Neuronal stem cell (in vitro differentiated cells): ENCODE measurements around the gene CDSN.

Experiments used
- DNase-seq: peaks from one replicate; pipeline ENCODE4 v3.0.0-alpha.2; 2013; ENCODE audit warnings: low spot score
- H2AFZ ChIP-seq: one replicate; pipeline ENCODE4 v1.6.1; 2013; ENCODE audit warnings: mild to moderate bottlenecking, low read length, inconsistent platforms
- H2AK5ac ChIP-seq: 2 replicates; pipeline ENCODE4 v1.6.1; 2013; ENCODE audit warnings: low read depth, mild to moderate bottlenecking, inconsistent platforms, low read length, moderate library complexity, mixed read lengths
- H2BK120ac ChIP-seq: 2 replicates; pipeline ENCODE4 v1.6.1; 2013; ENCODE audit warnings: low read depth, mild to moderate bottlenecking, inconsistent platforms, low read length, moderate library complexity, mixed read lengths
- H2BK12ac ChIP-seq: one replicate; pipeline ENCODE4 v1.6.1; 2013; ENCODE audit warnings: low read length, inconsistent platforms
- H2BK15ac ChIP-seq: 2 replicates; pipeline ENCODE4 v1.6.1; 2013; ENCODE audit warnings: mild to moderate bottlenecking, low read length, inconsistent platforms, mixed read lengths
- H2BK5ac ChIP-seq: one replicate; pipeline ENCODE4 v1.6.1; 2013; ENCODE audit warnings: inconsistent platforms, mild to moderate bottlenecking, low read length, moderate library complexity
- H3K14ac ChIP-seq: one replicate; pipeline ENCODE4 v1.6.1; 2013; ENCODE audit warnings: low read length, inconsistent platforms
- H3K18ac ChIP-seq: 2 replicates; pipeline ENCODE4 v1.6.1; 2013; ENCODE audit warnings: low read length, inconsistent platforms
- H3K23ac ChIP-seq: 2 replicates; pipeline ENCODE4 v1.6.1; 2013; ENCODE audit warnings: low read depth, mild to moderate bottlenecking, mixed read lengths, low read length, inconsistent platforms; ENCODE audit not compliant: poor library complexity
- H3K27ac ChIP-seq: replicated peaks from 3 replicates; pipeline ENCODE4 v1.5.1; 2013; ENCODE audit warnings: low read length, inconsistent platforms
- H3K27me3 ChIP-seq, 3 experiments: 2 replicates each; pipeline ENCODE4 v1.6.1; 2013; ENCODE audit warnings: low read length in 3 of 3, mild to moderate bottlenecking in 2 of 3, inconsistent platforms in 1 of 3, low read depth in 1 of 3, mixed read lengths in 1 of 3, moderate library complexity in 1 of 3; ENCODE audit not compliant: control insufficient read depth in 3 of 3, insufficient read depth in 3 of 3
- H3K36me3 ChIP-seq, 2 donors: replicated peaks in 1 of 2; 2 replicates each; pipeline ENCODE4 v1.6.1; 2013; ENCODE audit warnings: low read length in 2 of 2; ENCODE audit not compliant: control insufficient read depth in 2 of 2, insufficient read depth in 2 of 2
- H3K4ac ChIP-seq: 2 replicates; pipeline ENCODE4 v1.6.1; 2013; ENCODE audit warnings: inconsistent platforms, mild to moderate bottlenecking, low read length, moderate library complexity
- H3K4me1 ChIP-seq, 2 donors: 1 replicate in 1 of 2; 2 replicates in 1 of 2; pipeline ENCODE4 v1.6.1; 2013; ENCODE audit warnings: low read length in 2 of 2, low read depth in 1 of 2; ENCODE audit not compliant: control insufficient read depth in 2 of 2, insufficient read depth in 1 of 2
- H3K4me2 ChIP-seq: one replicate; pipeline ENCODE4 v1.6.1; 2013; ENCODE audit warnings: mild to moderate bottlenecking, low read length, inconsistent platforms; ENCODE audit not compliant: insufficient read depth, poor library complexity, severe bottlenecking
- H3K4me3 ChIP-seq, 2 donors: 2 replicates each; pipeline ENCODE4 v1.5.1; 2013; ENCODE audit warnings: low read length in 2 of 2, mild to moderate bottlenecking in 2 of 2, inconsistent platforms in 1 of 2, moderate library complexity in 1 of 2
- H3K79me1 ChIP-seq: one replicate; pipeline ENCODE4 v1.6.1; 2013; ENCODE audit warnings: low read depth, mild to moderate bottlenecking, inconsistent platforms, low read length, moderate library complexity
- H3K9ac ChIP-seq: one replicate; pipeline ENCODE4 v1.6.1; 2013; ENCODE audit warnings: mild to moderate bottlenecking, low read depth, low read length, inconsistent platforms; ENCODE audit not compliant: poor library complexity
- H3K9me3 ChIP-seq, 2 donors: replicated peaks in 1 of 2; 2 replicates each; pipeline versions ENCODE3 to v1.6.1; 2013; ENCODE audit warnings: low read length in 2 of 2, mild to moderate bottlenecking in 2 of 2, inconsistent platforms in 1 of 2, low read depth in 1 of 2, mixed read lengths in 1 of 2, moderate library complexity in 1 of 2; ENCODE audit not compliant: control insufficient read depth in 2 of 2, insufficient read depth in 1 of 2
- H4K8ac ChIP-seq: one replicate; pipeline ENCODE4 v1.6.1; 2013; ENCODE audit warnings: low read depth, mild to moderate bottlenecking, inconsistent platforms, low read length, moderate library complexity
- H4K91ac ChIP-seq: one replicate; pipeline ENCODE4 v1.6.1; 2013; ENCODE audit warnings: low read length, low read depth, mild to moderate bottlenecking, inconsistent platforms; ENCODE audit not compliant: poor library complexity
- WGBS, 2 donors: extraction: QIAGEN DNeasy Blood & Tissue Kit; methylation state at CpG; one replicate each; pipeline ENCODE4 v1.1.7; 2013; ENCODE audit warnings: missing lambda C conversion rate in 2 of 2, mixed read lengths in 1 of 2; ENCODE audit not compliant: insufficient read length in 2 of 2, insufficient replicate concordance in 1 of 2; ENCODE audit errors: extremely low coverage in 2 of 2; 5-methylcytosine and 5-hydroxymethylcytosine counted together

CDSN gene

GRCh38 chr6:31111712-31112111, 8.5 kb downstream of the CDSN start:
- Histone ChIP-seq H3K23ac (no peak overlapping the region), H3K27ac (no peak overlapping the region), H2BK120ac (no peak overlapping the region), H2BK5ac (no peak overlapping the region), H3K14ac (no peak overlapping the region), H4K91ac (no peak overlapping the region), H3K9ac (no peak overlapping the region), H2AK5ac (peak overlapping the region; percentile 58), H3K18ac (peak overlapping the region; percentile 41), H3K4me2 (no peak overlapping the region), H2BK12ac (peak overlapping the region; percentile 95), H3K4me3 (no peak overlapping the region), H3K4me1 (peaks cover 0 to 15% of the 10 kb centered on the region in 2 donors), H3K36me3 (no peaks in the 10 kb centered on the region), H4K8ac (no peak overlapping the region), H2BK15ac (peak overlapping the region; percentile 59), H2AFZ (no peak overlapping the region), H3K4ac (no peak overlapping the region), H3K27me3 (peaks cover 0 to 62% (median 0%) of the 10 kb centered on the region in 3 experiments), H3K79me1 (no peaks in the 10 kb centered on the region), H3K9me3 (peaks cover 0 to 2% of the 10 kb centered on the region in 2 donors)
- DNase-seq: no peak
- WGBS, 2 donors: no CpG with 5 or more reads among the region's 13 CpGs

GRCh38 chr6:31110825-31111582, 9.2 kb downstream of the CDSN start:
- H3K18ac ChIP-seq: peak overlapping the region; percentile 68
- no peak overlapping the region for H2AFZ ChIP-seq
- no peak overlapping the region for H3K4me2 ChIP-seq
- H3K27me3 ChIP-seq: peaks cover 0 to 56% (median 0%) of the 10 kb centered on the region in 3 experiments
- H3K4me1 ChIP-seq: peaks cover 0 to 15% of the 10 kb centered on the region in 2 donors
- H3K9ac ChIP-seq: no peak overlapping the region
- WGBS, 2 donors: no CpG with 5 or more reads among the region's 11 CpGs
- H2BK12ac ChIP-seq: no peak overlapping the region
- no peak overlapping the region for H3K27ac ChIP-seq
- no peak overlapping the region for H2AK5ac ChIP-seq
- H3K79me1 ChIP-seq: no peaks in the 10 kb centered on the region
- H3K23ac ChIP-seq: no peak overlapping the region
- H3K9me3 ChIP-seq: peaks cover 0 to 2% of the 10 kb centered on the region in 2 donors
- no peak overlapping the region for H3K14ac ChIP-seq
- no peak overlapping the region for H2BK120ac ChIP-seq
- H2BK15ac ChIP-seq: no peak overlapping the region
- no peaks in the 10 kb centered on the region for H3K36me3 ChIP-seq
- H3K4ac ChIP-seq: no peak overlapping the region
- H4K8ac ChIP-seq: no peak overlapping the region
- H3K4me3 ChIP-seq: no peak overlapping the region
- H4K91ac ChIP-seq: no peak overlapping the region
- H2BK5ac ChIP-seq: no peak overlapping the region
- no peak for DNase-seq

- Histone ChIP-seq H3K14ac (no peak overlapping the region), H3K23ac (no peak overlapping the region), H3K9ac (no peak overlapping the region), H2AK5ac (no peak overlapping the region), H3K4me1 (peaks cover 0 to 6% of the 10 kb centered on the region in 2 donors), H3K36me3 (no peaks in the 10 kb centered on the region), H2BK5ac (no peak overlapping the region), H3K4me3 (no peak overlapping the region), H4K8ac (no peak overlapping the region), H2BK12ac (no peak overlapping the region), H3K27ac (no peak overlapping the region), H2BK120ac (no peak overlapping the region), H3K9me3 (peaks cover 0 to 2% of the 10 kb centered on the region in 2 donors), H2AFZ (no peak overlapping the region), H3K79me1 (no peaks in the 10 kb centered on the region), H3K4ac (no peak overlapping the region), H2BK15ac (no peak overlapping the region), H3K4me2 (no peak overlapping the region), H3K18ac (no peak overlapping the region), H3K27me3 (peaks cover 0 to 30% (median 0%) of the 10 kb centered on the region in 3 experiments), H4K91ac (no peak overlapping the region)
- no peak for DNase-seq
- no CpG with 5 or more reads among the region's 4 CpGs for WGBS, 2 donors
Measured at GRCh38 chr6:31107052-31107451, 13.2 kb downstream of the CDSN start.

GRCh38 chr6:31103136-31103535, 17.1 kb downstream of the CDSN start:
- no peak overlapping the region for H2BK15ac ChIP-seq
- H2BK120ac ChIP-seq: no peak overlapping the region
- no peak overlapping the region for H3K18ac ChIP-seq
- H2BK12ac ChIP-seq: no peak overlapping the region
- H3K4ac ChIP-seq: no peak overlapping the region
- no peaks in the 10 kb centered on the region for H3K9me3 ChIP-seq
- no peak overlapping the region for H3K9ac ChIP-seq
- no peak overlapping the region for H3K23ac ChIP-seq
- peaks cover 0 to 5% (median 0%) of the 10 kb centered on the region in 3 experiments for H3K27me3 ChIP-seq
- no peak for DNase-seq
- no CpG with 5 or more reads among the region's 2 CpGs for WGBS, 2 donors
- no peak overlapping the region for H3K14ac ChIP-seq
- H3K36me3 ChIP-seq: no peaks in the 10 kb centered on the region
- no peak overlapping the region for H2AK5ac ChIP-seq
- H3K4me1 ChIP-seq: no peaks in the 10 kb centered on the region
- no peak overlapping the region for H2AFZ ChIP-seq
- no peak overlapping the region for H3K4me3 ChIP-seq
- no peaks in the 10 kb centered on the region for H3K79me1 ChIP-seq
- H3K27ac ChIP-seq: no peak overlapping the region
- no peak overlapping the region for H4K91ac ChIP-seq
- no peak overlapping the region for H4K8ac ChIP-seq
- no peak overlapping the region for H3K4me2 ChIP-seq
- H2BK5ac ChIP-seq: no peak overlapping the region
